ENCODE data around the gene ACAT2.
"Not testable (repeated sequence)": the region's sequence is repeated elsewhere in the genome, so short reads cannot be mapped to it uniquely, and the experiment has no call there.

Gene ACAT2

DNA sequence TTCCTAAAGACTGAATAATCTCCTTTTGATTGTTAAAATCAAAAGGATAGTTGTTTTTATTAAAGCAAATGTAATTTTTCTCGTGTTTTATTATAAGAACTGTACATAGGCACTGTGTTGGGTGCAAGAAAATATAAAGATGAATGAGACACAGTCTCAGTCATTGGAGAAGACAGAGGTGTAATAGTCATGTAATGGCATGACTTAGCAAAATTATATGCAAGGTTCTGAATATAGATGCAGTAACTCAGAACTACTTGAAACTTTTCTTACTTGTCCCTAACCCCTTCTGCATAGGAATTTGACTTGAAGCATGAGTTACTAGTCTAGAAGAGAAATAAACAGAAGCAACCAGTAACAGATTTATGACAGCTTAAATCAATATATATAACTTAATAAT is 19.7 kb upstream of the ACAT2 start:
- peaks cover 23% of the 10 kb centered on the region for H3K4me1 Mint-ChIP-seq
- H3K27ac Mint-ChIP-seq (ENCODE audit: low read depth): no peak overlapping the region
- H3K36me3 Mint-ChIP-seq (ENCODE audit: insufficient read depth): peaks cover 70% of the 10 kb centered on the region

GRCh38 chr6:159745081-159745480 is 16.8 kb upstream of the ACAT2 start:
- DNase-seq (ENCODE audit: low spot score in 2 of 2) (no peak), ATAC-seq (replicated peaks; ENCODE audit: extremely low read depth, poor library complexity, severe bottlenecking) (no peak)
- peak overlapping the region; percentile 9 for H3K27ac Mint-ChIP-seq (ENCODE audit: low read depth)
- H3K4me3 Mint-ChIP-seq: no peak overlapping the region
- no peaks in the 10 kb centered on the region for H3K27me3 Mint-ChIP-seq
- peaks cover 84% of the 10 kb centered on the region for H3K36me3 Mint-ChIP-seq (ENCODE audit: insufficient read depth)
- H3K9me3 Mint-ChIP-seq: no peaks in the 10 kb centered on the region
- peaks cover 15% of the 10 kb centered on the region for H3K4me1 Mint-ChIP-seq

More for the DNA sequence above, 19.7 kb upstream of the ACAT2 start:
- DNase-seq (ENCODE audit: low spot score in 2 of 2) (no peak), ATAC-seq (replicated peaks; ENCODE audit: extremely low read depth, poor library complexity, severe bottlenecking) (no peak)
- Mint-ChIP-seq H3K9me3 (no peaks in the 10 kb centered on the region), H3K27me3 (no peaks in the 10 kb centered on the region), H3K4me3 (no peak overlapping the region)

DNA sequence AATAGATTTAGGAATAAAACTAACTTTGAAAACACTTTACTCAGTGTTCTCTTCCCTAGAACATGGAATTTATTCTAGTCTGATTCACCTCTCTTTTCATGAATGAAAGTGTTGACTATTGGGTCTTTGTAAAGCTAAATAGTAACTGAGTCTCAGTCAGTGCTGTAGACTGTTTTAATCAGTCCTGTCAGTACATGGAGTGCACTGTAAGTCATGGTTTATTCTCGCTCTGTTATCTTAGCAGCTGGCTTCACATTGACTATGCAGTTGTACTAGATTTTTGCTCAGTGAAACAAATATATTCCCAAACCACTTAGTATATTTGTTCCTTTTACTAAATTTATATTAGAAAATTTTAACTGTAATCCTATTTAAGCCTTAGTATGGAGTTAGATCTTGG is 15.1 kb upstream of the ACAT2 start:
- Mint-ChIP-seq H3K27me3 (no peaks in the 10 kb centered on the region), H3K36me3 (ENCODE audit: insufficient read depth) (peaks cover 78% of the 10 kb centered on the region), H3K4me1 (peaks cover 15% of the 10 kb centered on the region), H3K9me3 (no peaks in the 10 kb centered on the region), H3K4me3 (no peak overlapping the region), H3K27ac (ENCODE audit: low read depth) (no peak overlapping the region)
- ATAC-seq (replicated peaks; ENCODE audit: extremely low read depth, poor library complexity, severe bottlenecking) (no peak), DNase-seq (ENCODE audit: low spot score in 2 of 2) (no peak)

GRCh38 chr6:159748127-159748526 is 13.7 kb upstream of the ACAT2 start:
- not testable (repeated sequence) for ATAC-seq (replicated peaks; ENCODE audit: extremely low read depth, poor library complexity, severe bottlenecking); H3K9me3 Mint-ChIP-seq; H3K4me3 Mint-ChIP-seq; DNase-seq (ENCODE audit: low spot score in 2 of 2); H3K27me3 Mint-ChIP-seq; H3K27ac Mint-ChIP-seq (ENCODE audit: low read depth)
- peaks cover 76% of the 10 kb centered on the region for H3K36me3 Mint-ChIP-seq (ENCODE audit: insufficient read depth)
- peaks cover 15% of the 10 kb centered on the region for H3K4me1 Mint-ChIP-seq

- no peak for ATAC-seq (replicated peaks; ENCODE audit: extremely low read depth, poor library complexity, severe bottlenecking)
- H3K9me3 Mint-ChIP-seq: no peaks in the 10 kb centered on the region
- H3K4me1 Mint-ChIP-seq: no peaks in the 10 kb centered on the region
- no peaks in the 10 kb centered on the region for H3K27me3 Mint-ChIP-seq
- H3K36me3 Mint-ChIP-seq (ENCODE audit: insufficient read depth): peaks cover 75% of the 10 kb centered on the region
- peak overlapping the region; percentile 13 for H3K27ac Mint-ChIP-seq (ENCODE audit: low read depth)
- H3K4me3 Mint-ChIP-seq: no peak overlapping the region
- no peak for DNase-seq (ENCODE audit: low spot score in 2 of 2)
These were observed 10.4 kb upstream of the ACAT2 start for GRCh38 chr6:159751448-159751847.

- DNase-seq (ENCODE audit: low spot score in 2 of 2): no peak
- no peak for ATAC-seq (replicated peaks; ENCODE audit: extremely low read depth, poor library complexity, severe bottlenecking)
- H3K36me3 Mint-ChIP-seq (ENCODE audit: insufficient read depth): peaks cover 80% of the 10 kb centered on the region
- no peak overlapping the region for H3K4me3 Mint-ChIP-seq
- no peak overlapping the region for H3K27ac Mint-ChIP-seq (ENCODE audit: low read depth)
- H3K27me3 Mint-ChIP-seq: no peaks in the 10 kb centered on the region
- peaks cover 1% of the 10 kb centered on the region for H3K4me1 Mint-ChIP-seq
- no peaks in the 10 kb centered on the region for H3K9me3 Mint-ChIP-seq
These were observed 8.6 kb upstream of the ACAT2 start for GRCh38 chr6:159753081-159753872.

GRCh38 chr6:159754401-159754800 is 7.4 kb upstream of the ACAT2 start:
- Mint-ChIP-seq H3K9me3 (no peaks in the 10 kb centered on the region), H3K4me3 (no peak overlapping the region), H3K4me1 (peaks cover 6% of the 10 kb centered on the region), H3K27me3 (no peaks in the 10 kb centered on the region), H3K36me3 (ENCODE audit: insufficient read depth) (peaks cover 71% of the 10 kb centered on the region), H3K27ac (ENCODE audit: low read depth) (no peak overlapping the region)
- ATAC-seq (replicated peaks; ENCODE audit: extremely low read depth, poor library complexity, severe bottlenecking) (no peak), DNase-seq (ENCODE audit: low spot score in 2 of 2) (no peak)

DNA sequence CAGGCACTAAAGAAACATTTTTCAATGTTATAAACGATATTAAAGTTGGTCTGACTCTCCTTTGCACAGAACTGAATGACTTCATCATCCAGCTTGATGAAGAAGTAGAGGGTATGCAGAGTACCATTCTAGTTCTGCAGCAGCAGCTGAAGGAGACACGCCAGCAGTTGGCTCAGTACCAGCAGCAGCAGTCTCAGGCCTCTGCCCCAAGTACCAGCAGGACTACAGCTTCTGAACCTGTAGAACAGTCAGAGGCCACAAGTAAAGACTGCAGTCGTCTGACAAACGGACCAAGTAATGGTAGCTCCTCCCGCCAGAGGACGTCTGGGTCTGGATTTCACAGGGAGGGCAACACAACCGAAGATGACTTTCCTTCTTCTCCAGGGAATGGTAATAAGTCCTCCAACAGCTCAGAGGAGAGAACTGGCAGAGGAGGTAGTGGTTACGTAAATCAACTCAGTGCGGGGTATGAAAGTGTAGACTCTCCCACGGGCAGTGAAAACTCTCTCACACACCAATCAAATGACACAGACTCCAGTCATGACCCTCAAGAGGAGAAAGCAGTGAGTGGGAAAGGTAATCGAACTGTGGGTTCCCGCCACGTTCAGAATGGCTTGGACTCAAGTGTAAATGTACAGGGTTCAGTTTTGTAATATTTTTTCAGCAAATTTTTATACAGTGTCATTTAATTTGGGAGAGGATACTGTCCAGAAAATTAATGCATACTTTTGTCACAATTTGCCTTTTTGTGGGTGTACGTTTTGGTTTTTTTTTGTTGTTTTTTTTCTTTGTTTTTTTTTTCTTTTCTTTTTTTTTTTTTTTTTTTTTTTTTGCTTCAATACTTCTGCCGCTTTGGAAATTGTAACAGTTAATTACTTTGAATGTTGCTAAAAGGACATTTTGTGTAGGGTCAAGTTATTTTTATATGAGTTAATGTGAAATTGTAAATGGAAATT is 6.6 kb upstream of the ACAT2 start:
- DNase-seq (ENCODE audit: low spot score in 2 of 2) (no peak), ATAC-seq (replicated peaks; ENCODE audit: extremely low read depth, poor library complexity, severe bottlenecking) (peak; percentile 19)
- H3K9me3 Mint-ChIP-seq: no peaks in the 10 kb centered on the region
- H3K27ac Mint-ChIP-seq (ENCODE audit: low read depth): no peak overlapping the region
- H3K4me1 Mint-ChIP-seq: peaks cover 11% of the 10 kb centered on the region
- H3K36me3 Mint-ChIP-seq (ENCODE audit: insufficient read depth): peaks cover 65% of the 10 kb centered on the region
- no peaks in the 10 kb centered on the region for H3K27me3 Mint-ChIP-seq
- no peak overlapping the region for H3K4me3 Mint-ChIP-seq

- H3K36me3 Mint-ChIP-seq (ENCODE audit: insufficient read depth): peaks cover 61% of the 10 kb centered on the region
These were observed 5.3 kb upstream of the ACAT2 start for GRCh38 chr6:159756508-159756907.

DNA sequence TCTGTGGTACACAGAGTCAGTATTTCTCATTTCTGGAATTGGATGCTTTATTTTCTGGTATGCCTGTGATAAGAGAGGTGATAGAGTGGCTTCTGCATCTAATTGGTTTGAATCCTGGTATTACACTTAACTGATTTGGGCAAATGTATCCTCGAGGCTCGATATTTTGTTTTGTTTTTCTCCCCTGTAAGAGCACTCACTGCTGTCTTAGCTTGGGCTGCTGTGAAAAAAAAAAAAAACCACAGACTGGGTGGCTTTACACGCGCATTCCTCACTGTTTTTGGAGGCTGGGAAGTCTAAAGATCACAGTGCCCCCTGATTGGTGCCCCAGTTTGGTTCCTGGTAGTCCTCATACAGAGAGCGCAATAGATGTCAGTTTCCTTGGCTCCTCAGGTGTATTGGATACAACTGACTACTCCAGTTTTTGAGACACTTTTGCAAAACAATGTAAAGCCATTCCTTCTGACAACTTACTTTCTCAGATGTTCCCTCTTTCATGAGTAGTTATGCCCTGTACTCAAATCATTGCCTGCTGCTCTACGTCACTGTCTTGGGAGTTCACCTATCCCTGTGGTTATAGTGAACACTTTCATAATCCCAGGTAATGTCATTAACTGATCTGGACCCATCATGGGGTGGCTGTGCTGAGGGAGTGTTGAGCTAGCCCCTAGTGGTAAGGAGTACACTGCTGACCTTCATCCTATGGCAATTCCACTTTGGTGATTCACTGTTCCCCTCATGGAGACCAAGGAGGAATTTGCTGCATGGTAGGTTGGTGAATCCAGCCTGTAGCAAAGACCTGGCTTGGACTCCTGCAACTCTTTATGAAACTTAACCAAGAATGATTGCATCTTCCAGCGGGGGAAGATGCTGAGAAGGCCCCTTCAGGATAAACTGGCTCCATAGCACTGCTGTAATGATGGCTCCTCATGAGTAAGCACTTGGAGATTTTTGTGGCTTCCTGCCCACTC is 3.5 kb upstream of the ACAT2 start:
- H3K4me1 Mint-ChIP-seq: peaks cover 34% of the 10 kb centered on the region
- ATAC-seq (replicated peaks; ENCODE audit: extremely low read depth, poor library complexity, severe bottlenecking) (no peak), DNase-seq (ENCODE audit: low spot score in 2 of 2) (no peak)
- H3K36me3 Mint-ChIP-seq (ENCODE audit: insufficient read depth): peaks cover 59% of the 10 kb centered on the region
- H3K4me3 Mint-ChIP-seq: no peak overlapping the region
- H3K27ac Mint-ChIP-seq (ENCODE audit: low read depth): peak overlapping the region; percentile 53
- H3K27me3 Mint-ChIP-seq: no peaks in the 10 kb centered on the region
- H3K9me3 Mint-ChIP-seq: no peaks in the 10 kb centered on the region

More at GRCh38 chr6:159756508-159756907, 5.3 kb upstream of the ACAT2 start:
- H3K4me3 Mint-ChIP-seq: no peak overlapping the region
- DNase-seq (ENCODE audit: low spot score in 2 of 2) (no peak), ATAC-seq (replicated peaks; ENCODE audit: extremely low read depth, poor library complexity, severe bottlenecking) (no peak)
- no peaks in the 10 kb centered on the region for H3K27me3 Mint-ChIP-seq
- H3K9me3 Mint-ChIP-seq: no peaks in the 10 kb centered on the region
- no peak overlapping the region for H3K27ac Mint-ChIP-seq (ENCODE audit: low read depth)
- peaks cover 23% of the 10 kb centered on the region for H3K4me1 Mint-ChIP-seq

DNA sequence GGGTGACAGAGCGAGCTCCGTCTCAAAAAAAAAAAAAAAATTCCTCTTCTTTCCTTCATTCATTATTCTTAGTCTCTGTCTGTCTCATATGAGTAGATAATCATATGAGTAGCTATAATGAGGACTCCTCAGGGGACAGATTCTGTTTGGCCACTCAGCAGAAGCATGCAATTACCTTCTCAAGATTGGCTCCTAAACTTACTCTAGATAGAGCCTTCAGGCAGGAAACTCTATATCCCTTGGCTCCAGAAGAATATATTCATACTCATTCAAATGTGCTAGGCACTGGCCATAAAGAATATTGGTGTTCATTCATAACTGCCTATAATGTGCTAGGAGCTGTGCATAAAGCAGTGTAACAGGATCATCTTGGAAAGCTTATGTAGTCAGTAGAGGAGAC is 2.2 kb upstream of the ACAT2 start:
- no peaks in the 10 kb centered on the region for H3K27me3 Mint-ChIP-seq
- no peaks in the 10 kb centered on the region for H3K9me3 Mint-ChIP-seq
- peaks cover 34% of the 10 kb centered on the region for H3K4me1 Mint-ChIP-seq
- peak overlapping the region; percentile 12 for H3K4me3 Mint-ChIP-seq
- peaks cover 51% of the 10 kb centered on the region for H3K36me3 Mint-ChIP-seq (ENCODE audit: insufficient read depth)
- H3K27ac Mint-ChIP-seq (ENCODE audit: low read depth): peak overlapping the region; percentile 96
- DNase-seq (ENCODE audit: low spot score in 2 of 2): no peak
- ATAC-seq (replicated peaks; ENCODE audit: extremely low read depth, poor library complexity, severe bottlenecking): no peak

DNA sequence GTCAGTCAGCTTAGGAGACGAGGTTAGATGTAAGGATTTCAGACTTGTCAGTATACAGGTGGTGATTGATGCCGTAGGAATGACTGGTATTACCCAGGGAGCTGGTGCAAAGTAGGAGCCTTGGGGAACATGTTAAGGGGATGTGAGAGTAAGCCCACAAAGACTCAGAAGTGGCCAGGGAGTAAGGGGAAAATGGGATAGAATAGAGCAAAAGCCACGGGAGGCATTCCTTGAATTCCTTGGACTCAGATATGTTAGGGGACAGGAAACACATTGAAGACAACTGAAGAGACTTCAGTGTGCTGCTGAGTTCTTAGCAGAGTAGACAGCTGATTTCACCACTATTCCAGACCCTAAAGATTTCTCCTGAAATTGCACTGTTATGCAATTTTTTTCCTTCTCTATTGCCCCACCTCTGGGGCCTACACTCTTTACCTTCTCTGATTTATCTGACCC is 1.2 kb upstream of the ACAT2 start:
- ATAC-seq (replicated peaks; ENCODE audit: extremely low read depth, poor library complexity, severe bottlenecking): no peak

More for the DNA sequence above, 1.2 kb upstream of the ACAT2 start:
- peak overlapping the region; percentile 84 for H3K4me3 Mint-ChIP-seq
- no peaks in the 10 kb centered on the region for H3K9me3 Mint-ChIP-seq
- peak overlapping the region; percentile 96 for H3K27ac Mint-ChIP-seq (ENCODE audit: low read depth)
- H3K27me3 Mint-ChIP-seq: no peaks in the 10 kb centered on the region
- peaks cover 34% of the 10 kb centered on the region for H3K4me1 Mint-ChIP-seq
- H3K36me3 Mint-ChIP-seq (ENCODE audit: insufficient read depth): peaks cover 42% of the 10 kb centered on the region
- no peak for DNase-seq (ENCODE audit: low spot score in 2 of 2)
